ENCODE results near the gene HES5.

Gene HES5

DNA sequence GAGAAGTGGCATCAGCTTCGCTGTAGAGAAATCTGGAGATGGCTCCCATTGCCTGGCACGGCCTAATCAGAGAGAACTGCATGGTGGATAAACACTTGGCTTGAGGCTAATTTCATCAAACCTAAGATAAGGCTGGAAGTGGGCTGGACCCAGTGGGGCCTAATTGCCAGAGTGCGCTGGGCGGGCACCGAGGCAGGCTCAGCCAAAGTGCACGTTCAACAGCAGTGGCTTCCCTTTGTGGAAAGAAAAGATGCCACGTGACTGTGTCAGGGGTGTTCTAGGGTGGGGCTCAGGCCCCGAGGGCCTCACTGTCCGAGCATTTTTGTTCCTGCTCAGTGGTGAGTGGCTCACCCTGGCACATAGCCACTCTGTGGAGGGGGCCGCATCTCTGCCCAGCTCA lies 48.2 kb downstream of the HES5 start:
- Histone ChIP-seq H3K36me3 (ENCODE audit: control insufficient read depth, insufficient read depth, low read length) (no peaks in the 10 kb centered on the region), H3K9me3 (ENCODE audit: control insufficient read depth, low read length) (no peaks in the 10 kb centered on the region), H3K27ac (ENCODE audit: insufficient read depth, low read length, poor library complexity, severe bottlenecking) (no peak overlapping the region), H3K27me3 (replicated peaks; ENCODE audit: control insufficient read depth, insufficient read depth, low read length, poor library complexity, severe bottlenecking) (no peaks in the 10 kb centered on the region), H3K4me1 (ENCODE audit: control insufficient read depth, insufficient read depth, low read length, poor library complexity, severe bottlenecking) (no peaks in the 10 kb centered on the region), H3K4me3 (ENCODE audit: insufficient read depth, low read depth, low read length, poor library complexity, severe bottlenecking) (no peak overlapping the region)
- DNase-seq = no peak

DNA sequence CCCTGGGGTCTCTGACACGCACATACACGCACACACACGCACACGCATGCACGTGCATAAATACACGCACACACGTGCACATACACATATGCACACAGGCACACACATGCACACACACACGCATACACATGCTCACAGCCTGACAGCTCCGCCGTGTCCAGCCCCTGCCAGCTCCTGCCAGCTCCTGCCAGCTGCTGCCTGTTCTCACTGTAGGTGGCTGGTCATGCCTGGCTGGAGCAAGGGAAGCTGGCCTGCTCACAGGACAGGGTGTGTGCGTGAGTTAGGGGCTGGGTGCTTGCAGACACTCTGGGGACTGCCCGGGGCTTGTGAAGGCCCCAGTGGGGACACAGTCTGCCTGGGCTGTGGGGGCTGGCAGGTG lies 49.1 kb downstream of the HES5 start:
- H3K4me3 ChIP-seq (ENCODE audit: insufficient read depth, low read depth, low read length, poor library complexity, severe bottlenecking) = no peak overlapping the region
- H3K27me3 ChIP-seq (replicated peaks; ENCODE audit: control insufficient read depth, insufficient read depth, low read length, poor library complexity, severe bottlenecking) = no peaks in the 10 kb centered on the region
- H3K36me3 ChIP-seq (ENCODE audit: control insufficient read depth, insufficient read depth, low read length) = no peaks in the 10 kb centered on the region
- H3K27ac ChIP-seq (ENCODE audit: insufficient read depth, low read length, poor library complexity, severe bottlenecking) = no peak overlapping the region
- H3K4me1 ChIP-seq (ENCODE audit: control insufficient read depth, insufficient read depth, low read length, poor library complexity, severe bottlenecking) = no peaks in the 10 kb centered on the region
- H3K9me3 ChIP-seq (ENCODE audit: control insufficient read depth, low read length) = no peaks in the 10 kb centered on the region
- DNase-seq = no peak

DNA sequence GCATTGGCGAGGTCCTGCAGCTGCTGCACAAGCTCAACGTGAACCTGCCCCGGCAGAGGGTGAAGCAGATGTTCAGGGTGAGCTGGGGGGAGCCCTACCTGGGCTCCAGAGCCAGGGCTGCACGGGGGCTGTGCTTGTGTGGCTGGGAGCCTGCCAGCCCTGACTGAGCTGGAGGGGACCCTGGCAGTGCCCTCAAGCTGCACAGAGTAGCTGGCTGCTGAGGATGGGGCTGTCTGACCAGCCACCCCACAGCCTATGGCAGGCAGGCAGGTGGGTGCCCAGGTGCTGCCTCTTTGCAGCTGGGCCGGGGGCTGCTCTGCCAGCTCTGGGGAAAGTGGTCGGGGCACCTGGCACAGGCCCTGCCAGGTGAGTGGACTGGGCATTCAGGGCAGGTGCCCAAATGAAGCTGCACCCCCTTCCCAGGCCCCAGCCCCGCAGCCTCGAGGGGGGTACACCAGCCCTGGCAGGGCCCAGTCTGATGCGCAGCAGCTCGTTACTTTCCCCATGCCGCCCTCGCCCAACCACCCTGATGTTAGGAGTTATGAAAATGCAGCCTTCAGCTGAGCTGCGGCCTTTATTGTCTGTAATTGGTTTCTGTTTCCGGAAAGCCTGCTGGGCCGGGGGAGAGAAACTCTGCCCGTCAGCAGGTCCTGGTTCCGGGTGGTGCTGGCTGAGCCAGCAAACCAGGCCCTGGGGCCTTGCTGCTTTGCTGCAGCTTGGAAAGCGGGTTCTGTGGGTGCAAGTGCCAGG lies 49.7 kb downstream of the HES5 start:
- no peak for DNase-seq
- H3K27me3 ChIP-seq (replicated peaks; ENCODE audit: control insufficient read depth, insufficient read depth, low read length, poor library complexity, severe bottlenecking) = no peaks in the 10 kb centered on the region
- no peak overlapping the region for H3K27ac ChIP-seq (ENCODE audit: insufficient read depth, low read length, poor library complexity, severe bottlenecking)
- no peaks in the 10 kb centered on the region for H3K9me3 ChIP-seq (ENCODE audit: control insufficient read depth, low read length)
- no peak overlapping the region for H3K4me3 ChIP-seq (ENCODE audit: insufficient read depth, low read depth, low read length, poor library complexity, severe bottlenecking)
- H3K36me3 ChIP-seq (ENCODE audit: control insufficient read depth, insufficient read depth, low read length) = no peaks in the 10 kb centered on the region
- H3K4me1 ChIP-seq (ENCODE audit: control insufficient read depth, insufficient read depth, low read length, poor library complexity, severe bottlenecking) = no peaks in the 10 kb centered on the region

DNA sequence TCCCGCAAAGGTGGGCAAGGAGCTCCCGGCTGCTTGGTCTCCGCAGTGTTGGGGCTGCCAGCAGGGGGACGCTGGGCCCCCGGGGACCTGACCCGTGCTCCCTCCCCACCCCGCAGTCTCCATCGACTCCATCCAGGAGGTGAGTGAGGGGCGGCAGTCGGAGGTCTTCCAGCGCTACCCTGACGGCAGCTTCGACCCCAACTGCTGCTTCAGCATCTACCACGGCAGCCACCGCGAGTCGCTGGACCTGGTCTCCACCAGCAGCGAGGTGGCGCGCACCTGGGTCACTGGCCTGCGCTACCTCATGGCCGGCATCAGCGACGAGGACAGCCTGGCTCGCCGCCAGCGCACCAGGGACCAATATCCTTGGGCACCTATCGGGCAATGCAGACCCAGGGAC lies 50.4 kb downstream of the HES5 start:
- no peak overlapping the region for H3K27ac ChIP-seq (ENCODE audit: insufficient read depth, low read length, poor library complexity, severe bottlenecking)
- H3K4me1 ChIP-seq (ENCODE audit: control insufficient read depth, insufficient read depth, low read length, poor library complexity, severe bottlenecking) = no peaks in the 10 kb centered on the region
- H3K36me3 ChIP-seq (ENCODE audit: control insufficient read depth, insufficient read depth, low read length) = no peaks in the 10 kb centered on the region

DNA sequence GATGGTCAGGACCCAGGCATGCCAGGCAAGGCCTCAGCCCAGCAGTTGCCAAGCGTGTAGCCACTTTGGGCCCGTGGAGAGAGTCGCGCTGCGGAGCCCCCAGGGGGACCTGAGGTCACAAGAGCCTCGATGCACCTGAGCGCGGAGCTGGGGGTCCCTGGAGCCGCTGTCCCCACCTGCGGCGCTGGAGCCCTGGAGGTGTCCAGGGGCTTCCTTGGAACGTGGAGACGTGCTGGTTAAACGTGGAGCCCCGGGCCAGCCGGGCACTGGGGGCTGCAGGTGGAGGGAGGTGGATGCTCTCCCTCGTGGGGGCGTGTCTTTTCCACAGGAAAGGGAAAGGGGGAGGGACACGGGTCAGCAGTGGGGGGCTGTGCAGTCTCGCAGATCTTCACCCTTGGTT lies 50.9 kb downstream of the HES5 start:
- Histone ChIP-seq H3K4me3 (ENCODE audit: insufficient read depth, low read depth, low read length, poor library complexity, severe bottlenecking) (no peak overlapping the region), H3K27ac (ENCODE audit: insufficient read depth, low read length, poor library complexity, severe bottlenecking) (no peak overlapping the region), H3K4me1 (ENCODE audit: control insufficient read depth, insufficient read depth, low read length, poor library complexity, severe bottlenecking) (no peaks in the 10 kb centered on the region), H3K36me3 (ENCODE audit: control insufficient read depth, insufficient read depth, low read length) (no peaks in the 10 kb centered on the region), H3K27me3 (replicated peaks; ENCODE audit: control insufficient read depth, insufficient read depth, low read length, poor library complexity, severe bottlenecking) (no peaks in the 10 kb centered on the region), H3K9me3 (ENCODE audit: control insufficient read depth, low read length) (no peaks in the 10 kb centered on the region)
- DNase-seq = no peak

More for the DNA sequence above, 50.4 kb downstream of the HES5 start:
- no peak overlapping the region for H3K4me3 ChIP-seq (ENCODE audit: insufficient read depth, low read depth, low read length, poor library complexity, severe bottlenecking)
- no peaks in the 10 kb centered on the region for H3K9me3 ChIP-seq (ENCODE audit: control insufficient read depth, low read length)
- DNase-seq = no peak
- H3K27me3 ChIP-seq (replicated peaks; ENCODE audit: control insufficient read depth, insufficient read depth, low read length, poor library complexity, severe bottlenecking) = no peaks in the 10 kb centered on the region
